ENCODE measurements around the gene MDM4. TPM values are rescaled to one million over a fixed set of nuclear protein-coding genes. Genes with fewer than 3 reads are reported as not detected.

The MDM4 gene
- total RNA-seq, 1 experiment from 2014 or later: 174 TPM

- H3K27ac Mint-ChIP-seq (ENCODE audit: low read depth, unreplicated experiment): no peak overlapping the region
- intact Hi-C loops (cut with micrococcal nuclease): no loop called here
- no peak overlapping the region for H3K4me3 Mint-ChIP-seq (ENCODE audit: unreplicated experiment)
Observed at GRCh38 chr1:204578867-204579664, 62.9 kb downstream of the MDM4 start.

DNA sequence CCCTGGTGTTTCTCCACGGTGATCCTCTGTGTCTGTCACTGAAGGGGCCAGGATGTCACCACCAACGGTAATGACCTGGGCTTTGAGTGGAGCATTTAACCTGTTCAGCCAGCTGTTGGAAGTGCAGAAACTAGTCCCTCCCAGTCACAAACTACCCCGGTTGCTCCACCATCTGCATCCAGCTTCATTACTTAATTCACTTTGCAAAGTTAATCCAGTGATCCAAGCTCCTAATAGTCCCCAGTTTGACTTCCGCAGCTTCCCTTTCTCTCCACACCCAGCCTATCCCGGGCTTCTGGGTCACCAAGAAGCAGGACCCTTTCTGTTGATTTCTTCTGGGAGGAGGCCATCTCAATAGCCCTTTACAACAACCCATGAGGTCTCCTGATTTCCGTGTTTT lies 63.5 kb downstream of the MDM4 start:
- intact Hi-C loops (cut with micrococcal nuclease): no loop called here
- H3K4me1 Mint-ChIP-seq (ENCODE audit: insufficient read depth, unreplicated experiment): peaks cover 5% of the 10 kb centered on the region

More at GRCh38 chr1:204578867-204579664, 62.9 kb downstream of the MDM4 start:
- ChIA-PET CTCF (interaction anchor here (0.6 to 43.9 kb wide), 8 partner anchors 7 to 856 kb away, joined by 3 to 1156 read pairs (median 4); no protein-coding TSS in a partner anchor), POLR2A (interaction anchor here (0.5 kb wide), 1 partner anchor 159 kb away, joined by 4 read pairs; no protein-coding TSS in a partner anchor)
- no TSS peak for BruUV-seq (replicated peaks)
- DNase-seq (ENCODE audit: unreplicated experiment): no peak
- peaks cover 8% of the 10 kb centered on the region for H3K27me3 Mint-ChIP-seq (ENCODE audit: insufficient read depth, unreplicated experiment)
- no peaks in the 10 kb centered on the region for H3K9me3 Mint-ChIP-seq (ENCODE audit: unreplicated experiment)
- peaks cover 5% of the 10 kb centered on the region for H3K4me1 Mint-ChIP-seq (ENCODE audit: insufficient read depth, unreplicated experiment)
- TF ChIP-seq, protein P1, sequence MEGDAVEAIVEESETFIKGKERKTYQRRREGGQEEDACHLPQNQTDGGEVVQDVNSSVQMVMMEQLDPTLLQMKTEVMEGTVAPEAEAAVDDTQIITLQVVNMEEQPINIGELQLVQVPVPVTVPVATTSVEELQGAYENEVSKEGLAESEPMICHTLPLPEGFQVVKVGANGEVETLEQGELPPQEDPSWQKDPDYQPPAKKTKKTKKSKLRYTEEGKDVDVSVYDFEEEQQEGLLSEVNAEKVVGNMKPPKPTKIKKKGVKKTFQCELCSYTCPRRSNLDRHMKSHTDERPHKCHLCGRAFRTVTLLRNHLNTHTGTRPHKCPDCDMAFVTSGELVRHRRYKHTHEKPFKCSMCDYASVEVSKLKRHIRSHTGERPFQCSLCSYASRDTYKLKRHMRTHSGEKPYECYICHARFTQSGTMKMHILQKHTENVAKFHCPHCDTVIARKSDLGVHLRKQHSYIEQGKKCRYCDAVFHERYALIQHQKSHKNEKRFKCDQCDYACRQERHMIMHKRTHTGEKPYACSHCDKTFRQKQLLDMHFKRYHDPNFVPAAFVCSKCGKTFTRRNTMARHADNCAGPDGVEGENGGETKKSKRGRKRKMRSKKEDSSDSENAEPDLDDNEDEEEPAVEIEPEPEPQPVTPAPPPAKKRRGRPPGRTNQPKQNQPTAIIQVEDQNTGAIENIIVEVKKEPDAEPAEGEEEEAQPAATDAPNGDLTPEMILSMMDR (IDR thresholded peaks at IDR 0.05; ENCODE audit: unreplicated experiment): no peak
- no peaks in the 10 kb centered on the region for H3K36me3 Mint-ChIP-seq (ENCODE audit: insufficient read depth, unreplicated experiment)

DNA sequence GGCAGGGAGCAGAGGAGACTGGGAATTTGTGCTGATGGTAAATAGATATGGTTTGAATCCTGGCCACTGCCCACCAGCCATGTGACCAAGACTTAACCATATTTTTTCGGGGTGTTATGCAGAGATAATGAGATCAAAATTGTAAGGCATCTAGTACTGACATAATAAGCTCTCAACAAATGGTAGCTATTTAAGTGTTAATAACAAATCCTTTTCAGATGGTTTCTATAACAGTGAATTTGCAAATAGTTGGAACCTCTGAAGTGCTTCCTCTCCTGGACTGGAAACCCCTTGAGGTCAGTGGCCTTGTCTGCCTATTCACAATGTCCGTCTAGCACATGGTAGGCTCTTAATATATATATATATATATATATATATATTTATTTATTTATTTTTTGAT lies 64.7 kb downstream of the MDM4 start:
- DNase-seq (ENCODE audit: unreplicated experiment): no peak
- CTCF ChIA-PET: interaction anchor here (0.6 to 43.9 kb wide), 2 partner anchors 219 to 1077 kb away, joined by 3 to 1156 read pairs; no protein-coding TSS in a partner anchor
- H3K9me3 Mint-ChIP-seq (ENCODE audit: unreplicated experiment): no peaks in the 10 kb centered on the region
- no peaks in the 10 kb centered on the region for H3K36me3 Mint-ChIP-seq (ENCODE audit: insufficient read depth, unreplicated experiment)
- no peak overlapping the region for H3K27ac Mint-ChIP-seq (ENCODE audit: low read depth, unreplicated experiment)
- no TSS peak for BruUV-seq (replicated peaks)
- no peaks in the 10 kb centered on the region for H3K27me3 Mint-ChIP-seq (ENCODE audit: insufficient read depth, unreplicated experiment)
- intact Hi-C loops (cut with micrococcal nuclease): no loop called here
- H3K4me3 Mint-ChIP-seq (ENCODE audit: unreplicated experiment): no peak overlapping the region
- TF ChIP-seq, protein P1 (IDR thresholded peaks at IDR 0.05; ENCODE audit: unreplicated experiment): no peak
- POLR2A ChIA-PET: interaction anchor here (0.6 to 0.7 kb wide), 3 partner anchors 24 to 230 kb away, joined by 3 to 4 read pairs (median 3); no protein-coding TSS in a partner anchor
- peaks cover 5% of the 10 kb centered on the region for H3K4me1 Mint-ChIP-seq (ENCODE audit: insufficient read depth, unreplicated experiment)

More for the DNA sequence above, 63.5 kb downstream of the MDM4 start:
- ChIA-PET CTCF (interaction anchor here (0.8 to 43.9 kb wide), 4 partner anchors 14 to 266 kb away, joined by 5 to 1156 read pairs (median 12); no protein-coding TSS in a partner anchor), POLR2A (interaction anchor here (1.0 kb wide), 1 partner anchor 11 kb away, joined by 3 read pairs; no protein-coding TSS in a partner anchor)
- Mint-ChIP-seq H3K4me3 (ENCODE audit: unreplicated experiment) (no peak overlapping the region), H3K36me3 (ENCODE audit: insufficient read depth, unreplicated experiment) (no peaks in the 10 kb centered on the region), H3K27me3 (ENCODE audit: insufficient read depth, unreplicated experiment) (peaks cover 8% of the 10 kb centered on the region), H3K27ac (ENCODE audit: low read depth, unreplicated experiment) (no peak overlapping the region), H3K9me3 (ENCODE audit: unreplicated experiment) (no peaks in the 10 kb centered on the region)
- TF ChIP-seq, protein P1 (IDR thresholded peaks at IDR 0.05; ENCODE audit: unreplicated experiment): no peak
- DNase-seq (ENCODE audit: unreplicated experiment): no peak
- no TSS peak for BruUV-seq (replicated peaks)

- Mint-ChIP-seq H3K9me3 (ENCODE audit: unreplicated experiment) (no peaks in the 10 kb centered on the region), H3K4me3 (ENCODE audit: unreplicated experiment) (no peak overlapping the region), H3K27me3 (ENCODE audit: insufficient read depth, unreplicated experiment) (no peaks in the 10 kb centered on the region), H3K27ac (ENCODE audit: low read depth, unreplicated experiment) (no peak overlapping the region), H3K36me3 (ENCODE audit: insufficient read depth, unreplicated experiment) (no peaks in the 10 kb centered on the region), H3K4me1 (ENCODE audit: insufficient read depth, unreplicated experiment) (peaks cover 5% of the 10 kb centered on the region)
- no TSS peak for BruUV-seq (replicated peaks)
- intact Hi-C loops (cut with micrococcal nuclease): no loop called here
- ChIA-PET CTCF (interaction anchor here (43.9 kb wide), 1 partner anchor 219 kb away, joined by 1156 read pairs; no protein-coding TSS in a partner anchor), POLR2A (no interaction called here)
- DNase-seq (ENCODE audit: unreplicated experiment): no peak
- TF ChIP-seq, protein P1 (IDR thresholded peaks at IDR 0.05; ENCODE audit: unreplicated experiment): no peak
Observed at GRCh38 chr1:204581759-204582158, 65.6 kb downstream of the MDM4 start.
